GM19025 (cell line): ENCODE measurements around the gene LGR6.

Experiments used
- ATAC-seq: cut with Tn5 transposase; IDR thresholded peaks from one replicate; pipeline ENCODE4 v1.9.1; 2021; ENCODE audit warnings: mild to moderate bottlenecking, low read depth, moderate library complexity; ENCODE audit not compliant: unreplicated experiment

LGR6 gene

DNA sequence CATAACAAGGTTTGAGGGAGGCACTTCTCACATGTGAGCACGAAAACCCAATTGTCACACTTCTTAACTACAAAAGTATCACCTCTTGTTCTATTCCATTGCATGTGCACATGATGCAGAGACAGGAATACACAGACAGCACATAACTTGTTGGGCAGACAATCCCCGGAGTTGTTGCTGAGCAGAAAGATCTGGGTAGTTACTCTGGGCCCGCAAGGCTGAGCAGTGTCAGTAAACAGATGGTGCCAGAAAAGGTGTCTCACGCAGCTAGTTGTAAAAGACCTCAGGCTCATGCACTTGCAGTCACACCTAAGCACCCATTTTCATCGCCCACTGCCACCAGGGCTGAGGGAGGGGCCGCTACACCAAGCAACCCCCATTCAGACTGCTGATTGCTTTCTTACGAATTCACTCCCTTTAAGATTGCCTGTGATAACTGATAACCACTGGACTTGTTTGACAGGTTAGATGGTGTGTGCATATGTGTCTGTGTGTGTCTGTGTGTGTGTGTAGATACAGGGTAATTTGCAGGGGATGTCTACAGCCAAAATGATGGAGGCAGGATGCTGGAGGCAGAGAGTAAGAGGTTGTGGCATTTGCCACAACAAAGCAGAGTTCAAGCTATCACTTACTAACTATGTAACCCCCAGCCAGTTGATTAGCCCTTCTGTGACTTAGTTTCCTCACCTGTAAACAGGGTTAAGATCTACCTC is 4.2 kb downstream of the LGR6 start:
- no peak for ATAC-seq

DNA sequence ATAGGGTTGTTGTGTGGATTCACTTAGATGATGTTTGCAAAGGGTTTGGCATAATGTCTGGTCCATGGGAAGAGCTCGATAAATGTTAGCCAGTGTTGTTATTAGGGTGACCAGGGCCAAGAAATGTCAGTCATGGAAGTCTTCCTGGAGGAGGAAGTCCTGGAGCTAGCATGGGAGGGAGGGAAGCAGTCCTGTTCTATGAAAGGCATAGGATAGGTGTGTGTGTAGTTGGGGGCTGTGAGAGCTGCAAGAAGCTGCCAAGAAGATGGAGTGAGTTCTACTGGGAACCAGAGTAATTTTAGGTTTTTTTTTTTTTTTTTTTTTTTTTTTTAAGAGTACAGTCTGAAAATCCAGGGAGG is 4.7 kb downstream of the LGR6 start:
- no peak for ATAC-seq

DNA sequence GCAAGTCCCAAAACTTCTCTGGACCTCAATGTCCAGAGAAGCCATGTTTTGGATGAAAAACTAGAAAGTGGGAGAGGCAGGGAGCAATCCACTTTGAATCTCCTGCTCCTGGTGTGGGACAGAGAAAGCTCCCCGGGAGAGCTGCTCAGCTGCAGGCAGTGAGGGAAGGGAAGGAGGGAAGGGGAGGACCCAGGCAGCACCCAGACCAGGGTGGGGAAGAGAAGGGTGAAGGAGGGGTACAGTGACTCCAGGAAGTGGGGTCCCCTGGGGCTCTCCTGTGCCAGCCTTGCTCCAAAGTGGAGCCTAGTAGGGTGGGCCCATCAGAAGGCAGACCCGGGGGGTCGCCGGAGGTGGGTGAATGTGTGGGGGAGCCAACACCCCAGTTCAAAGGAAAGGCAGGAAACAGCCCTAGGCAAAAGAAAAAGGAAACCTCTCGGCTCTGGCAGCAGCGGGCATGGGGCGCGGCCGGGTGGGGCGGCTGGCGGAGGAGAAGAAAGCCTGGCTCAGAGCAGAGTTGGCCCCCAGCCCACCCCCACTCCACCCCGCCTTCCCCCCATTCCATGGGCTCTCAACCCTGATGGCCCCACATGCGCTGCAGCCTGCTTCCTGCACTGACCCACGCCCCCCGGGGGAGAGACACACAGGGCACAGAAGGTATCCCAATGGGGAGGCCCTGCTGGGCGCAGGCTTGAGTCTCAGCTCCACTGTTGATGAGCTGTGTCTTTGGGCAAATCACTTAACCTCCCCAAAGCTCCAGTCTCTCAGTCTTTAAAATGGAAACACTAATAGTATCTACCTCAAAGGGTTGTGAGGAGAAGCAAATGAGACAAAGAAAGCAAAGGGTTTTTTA is 5.7 kb downstream of the LGR6 start:
- no peak for ATAC-seq

DNA sequence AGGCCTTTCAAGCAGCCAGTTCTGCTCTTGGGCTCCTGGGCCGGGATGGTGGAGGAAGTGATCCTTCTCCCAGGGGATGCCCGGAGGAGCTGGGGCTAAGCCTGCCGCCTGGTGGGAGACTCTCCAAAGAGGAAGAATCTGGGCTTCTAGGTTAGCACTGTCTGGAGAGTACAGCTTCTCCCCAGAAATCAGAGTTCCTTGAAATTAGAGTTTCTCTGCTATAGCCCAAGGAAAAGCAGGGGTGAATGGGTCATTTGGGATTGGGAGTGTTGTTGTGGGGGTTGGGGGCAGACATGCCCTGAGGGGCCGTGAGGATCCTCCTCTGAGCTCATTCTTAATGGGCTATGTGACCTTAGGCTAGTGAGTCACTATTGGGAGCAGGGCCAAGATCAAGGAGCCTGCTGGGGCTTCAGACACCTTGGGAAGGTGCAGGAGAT is 6.5 kb downstream of the LGR6 start:
- no peak for ATAC-seq

DNA sequence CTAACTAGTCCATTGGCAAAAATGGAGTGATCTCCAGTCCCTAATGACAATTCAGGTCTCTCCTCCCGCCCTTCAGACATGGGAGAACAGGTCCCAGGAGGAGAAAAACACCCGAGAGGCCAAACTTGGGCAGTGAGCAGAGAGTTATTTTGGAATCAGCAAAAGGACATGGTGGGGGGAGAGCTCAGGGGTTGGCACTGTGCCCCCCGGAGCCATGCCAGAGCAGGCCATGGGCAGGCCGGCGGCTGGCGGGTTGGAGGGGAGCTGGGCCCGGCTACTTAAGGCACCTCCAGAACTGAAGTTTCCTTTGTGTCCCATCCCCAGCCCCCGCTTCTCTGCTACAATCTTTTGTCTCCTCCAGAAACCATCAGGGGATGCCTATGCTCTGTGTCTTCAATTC is 7.1 kb downstream of the LGR6 start:
- ATAC-seq = no peak

DNA sequence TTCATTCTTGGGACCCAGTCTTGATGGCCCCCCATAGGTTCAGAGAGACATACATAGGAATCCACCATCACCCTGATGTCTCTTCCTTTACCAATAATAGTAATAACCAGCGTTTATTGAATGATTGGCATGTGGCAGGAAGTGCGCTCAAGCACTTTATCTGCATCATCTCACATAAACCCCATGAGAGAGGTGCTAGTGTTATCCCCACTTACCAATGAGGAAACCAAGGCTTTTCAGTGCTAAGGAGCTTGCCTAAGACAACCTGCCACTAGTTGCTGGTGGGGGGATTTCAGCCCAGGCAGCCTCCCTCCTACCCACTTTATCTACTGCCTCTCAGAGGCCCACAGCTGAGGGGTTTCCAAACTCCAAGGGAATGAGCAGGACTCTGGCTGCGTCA is 7.7 kb downstream of the LGR6 start:
- ATAC-seq = no peak

DNA sequence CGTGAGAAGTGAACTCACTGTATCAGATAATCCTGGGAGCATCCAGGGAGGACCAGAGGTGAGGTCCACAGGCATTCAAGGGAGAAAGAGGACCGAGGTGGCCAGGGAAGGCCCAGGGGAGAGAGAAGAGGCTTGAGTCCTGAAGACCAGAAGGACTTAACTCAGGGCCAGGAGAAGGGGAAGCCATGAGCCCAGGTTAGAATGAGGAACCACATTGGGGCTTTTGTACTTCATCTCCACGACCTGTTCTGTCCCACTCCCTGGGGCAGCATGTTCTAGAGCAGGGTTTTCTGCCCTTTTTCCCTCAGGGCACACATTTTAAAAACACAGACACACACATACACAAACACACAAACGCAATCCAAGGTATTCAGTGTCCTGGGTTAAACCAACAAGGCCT is 8.4 kb downstream of the LGR6 start:
- no peak for ATAC-seq

DNA sequence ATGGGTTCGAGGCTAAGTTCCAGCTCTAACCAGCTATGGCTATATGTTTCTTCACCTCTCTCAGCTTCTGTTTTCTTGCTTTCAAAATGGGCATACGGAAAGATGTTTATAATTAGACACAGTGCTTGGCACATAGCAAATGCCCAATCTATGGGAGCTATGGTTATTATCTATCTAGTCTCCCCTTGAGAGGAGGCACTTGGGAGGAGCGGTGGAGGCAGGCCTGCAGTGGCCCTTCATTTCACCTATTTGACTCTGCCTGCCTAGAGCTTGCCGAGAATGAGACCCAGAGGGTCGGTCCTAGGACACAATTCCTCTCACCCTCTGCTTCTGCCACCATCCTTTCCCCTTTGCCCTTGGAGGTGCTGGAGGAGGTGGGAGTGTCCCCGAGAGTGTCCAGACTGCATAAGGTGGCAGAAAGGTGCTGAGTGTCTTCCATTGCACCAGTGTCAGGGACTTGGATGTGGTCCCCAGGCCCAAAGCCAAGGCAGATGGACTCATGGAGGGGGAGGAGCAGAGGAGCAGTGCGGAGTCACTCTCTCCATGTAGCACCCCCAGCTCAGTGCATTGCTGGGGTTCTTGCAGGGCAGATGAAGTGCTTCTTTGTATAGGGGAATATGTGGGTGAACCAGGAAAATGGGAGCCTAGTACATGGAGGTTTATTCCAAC is 9.0 kb downstream of the LGR6 start:
- ATAC-seq = no peak

DNA sequence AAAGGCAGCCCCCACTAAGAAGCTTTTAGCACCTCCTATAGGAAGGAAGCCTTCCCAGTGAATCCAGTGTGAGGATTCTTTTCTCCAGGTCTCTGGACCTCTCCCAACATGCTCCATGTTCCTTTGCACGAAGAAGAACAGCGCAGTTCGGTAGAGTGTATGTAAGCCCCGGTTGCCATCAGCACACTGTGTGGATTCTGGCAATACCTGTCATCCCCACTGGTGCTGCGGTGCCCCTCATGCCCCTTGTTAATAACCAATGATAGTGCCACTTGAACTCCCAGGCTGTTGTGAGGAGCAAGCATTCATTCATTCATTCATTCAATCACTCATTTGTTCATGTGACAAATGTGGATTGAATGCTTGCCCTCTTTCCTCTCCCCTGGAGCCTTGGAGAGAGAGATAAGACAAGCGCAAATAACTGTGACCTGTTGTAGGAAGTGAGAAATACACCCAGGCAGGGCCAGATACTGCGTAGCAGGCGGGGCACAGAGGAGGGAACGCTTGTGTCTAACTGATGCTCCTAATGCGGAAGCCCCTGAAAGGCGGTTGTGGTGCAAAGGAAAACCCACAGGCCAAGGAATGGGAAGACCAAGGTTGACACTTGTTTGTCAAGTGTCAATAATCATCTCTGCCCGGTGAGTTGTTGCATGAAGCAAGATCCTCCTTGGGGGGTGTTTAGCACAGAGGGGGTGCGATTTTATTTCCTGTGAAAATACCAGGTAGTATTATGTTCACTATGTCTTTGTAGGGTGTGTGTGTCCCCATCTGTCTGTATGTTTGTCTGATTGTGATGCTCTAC is 9.8 kb downstream of the LGR6 start:
- ATAC-seq = no peak

DNA sequence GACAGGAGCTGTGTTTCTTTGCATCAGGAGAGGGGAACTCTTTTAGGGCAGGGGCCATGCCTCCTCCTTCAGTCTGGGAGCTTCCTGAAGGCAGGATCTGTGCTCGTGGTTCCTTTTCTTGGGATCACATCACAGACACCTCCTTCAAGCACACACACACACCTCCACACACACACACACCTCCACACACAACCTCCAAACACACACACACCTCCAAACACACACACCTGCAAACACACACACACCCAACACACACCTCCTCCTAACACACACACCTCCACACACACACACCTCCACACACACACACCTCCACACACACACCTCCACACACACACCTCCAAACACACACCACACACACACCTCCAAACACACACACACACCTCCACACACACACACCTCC is 10.5 kb downstream of the LGR6 start:
- ATAC-seq = no peak

DNA sequence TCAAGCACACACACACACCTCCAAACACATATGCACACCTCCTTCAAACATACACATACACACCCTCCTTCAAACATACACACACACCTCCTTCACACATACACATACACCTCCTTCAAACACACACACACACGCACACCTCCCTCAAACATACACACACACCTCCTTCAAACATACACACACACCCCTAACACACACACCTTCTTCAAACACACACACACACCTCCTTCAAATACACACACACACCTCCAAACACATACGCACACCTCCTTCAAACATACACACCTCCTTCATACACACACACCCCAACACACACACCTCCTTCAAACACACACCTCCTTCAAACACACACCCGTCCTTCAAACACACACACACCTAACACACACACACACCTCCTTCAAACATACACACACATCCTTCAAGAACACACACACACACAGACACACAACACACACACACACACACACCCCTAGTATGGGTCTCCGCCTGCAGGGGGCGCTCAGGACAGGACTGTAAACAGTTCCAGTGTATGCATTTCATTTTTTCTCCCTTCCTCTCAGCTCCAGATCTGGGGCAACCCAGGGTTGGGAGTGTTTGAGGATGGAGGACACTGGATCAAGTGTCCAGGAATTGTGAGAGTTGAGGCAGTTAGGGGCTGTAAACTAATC is 12.1 kb downstream of the LGR6 start:
- no peak for ATAC-seq

DNA sequence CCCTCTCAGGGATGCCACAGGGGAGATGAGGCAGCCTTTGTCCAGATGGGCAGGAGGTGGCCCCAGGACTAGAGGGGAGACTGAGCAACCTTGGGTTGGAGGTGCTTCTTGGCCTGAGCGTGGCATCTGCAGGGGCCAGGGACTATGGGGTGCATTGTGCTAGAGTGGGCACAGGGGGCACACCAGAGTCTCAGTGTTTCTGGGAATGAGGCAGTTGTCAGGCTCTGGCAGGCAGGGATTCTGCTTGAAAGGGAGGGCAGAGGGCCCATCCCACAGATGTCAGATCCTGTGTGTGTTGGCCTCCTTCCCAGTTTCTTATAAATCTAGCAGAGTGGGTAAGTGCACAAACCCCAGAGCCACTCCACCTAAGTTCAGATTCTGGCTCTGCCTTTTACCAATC is 13.7 kb downstream of the LGR6 start:
- no peak for ATAC-seq

DNA sequence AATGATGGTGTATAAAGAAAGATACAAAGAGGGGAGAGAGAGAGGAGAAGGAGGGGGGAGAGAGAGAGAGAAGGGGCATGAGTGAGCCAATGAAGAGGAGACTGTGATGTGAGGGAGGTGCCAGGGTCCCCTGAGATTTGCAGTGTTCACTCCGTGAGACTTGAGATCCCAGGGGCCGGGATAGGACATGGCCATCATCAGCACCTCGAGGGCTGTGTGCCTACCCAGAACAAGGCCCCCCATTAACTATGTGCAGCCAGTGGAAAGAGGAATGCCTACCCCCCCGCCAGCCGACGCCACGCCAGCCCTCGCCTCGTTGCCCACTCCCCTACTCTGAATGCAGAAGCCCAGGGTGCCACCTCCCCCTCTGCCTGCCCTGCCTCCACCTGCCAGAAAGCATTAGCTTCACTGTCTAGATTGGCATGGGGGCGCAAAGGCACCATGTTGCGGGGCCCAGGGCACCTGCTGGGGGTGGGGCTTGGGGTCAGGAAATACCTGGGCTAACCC is 14.8 kb downstream of the LGR6 start:
- ATAC-seq = no peak

DNA sequence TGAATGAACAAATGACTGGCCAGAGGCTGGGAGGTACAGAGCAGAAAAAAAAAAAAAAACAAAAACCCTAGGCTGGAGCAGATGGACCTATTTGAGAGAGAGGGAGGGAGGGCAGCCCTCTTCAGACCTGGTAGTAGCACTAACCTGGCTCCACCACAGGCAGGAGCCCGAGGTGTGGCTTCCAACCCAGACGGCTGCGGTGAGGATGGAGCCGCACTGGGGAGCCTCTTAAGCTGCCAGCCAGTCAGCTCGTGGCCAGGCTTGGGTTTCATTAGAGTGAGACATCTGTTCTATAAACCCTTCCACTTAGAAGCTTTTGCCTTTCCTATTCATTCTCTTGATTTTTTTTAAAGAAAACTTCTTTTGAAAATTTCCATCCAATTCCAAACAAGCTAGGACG is 16.8 kb downstream of the LGR6 start:
- ATAC-seq = no peak

DNA sequence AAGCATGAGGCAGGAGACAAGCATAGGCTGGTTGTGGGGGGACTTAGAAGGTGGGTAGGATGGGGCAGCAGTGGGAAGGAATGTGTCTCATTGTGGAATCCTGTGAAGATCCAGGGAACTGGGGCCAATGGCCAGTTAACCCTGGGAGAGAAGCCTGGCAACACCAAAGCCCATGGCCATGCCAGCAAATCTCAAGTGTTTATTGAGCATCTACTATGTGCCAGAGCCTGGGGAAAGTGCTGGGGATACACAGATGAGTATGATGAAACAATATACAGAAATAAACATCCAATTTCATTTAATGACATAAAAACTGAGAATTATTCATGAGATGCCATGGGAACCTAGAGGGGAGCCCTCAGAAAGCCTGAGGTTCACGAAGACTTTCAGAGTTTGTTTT is 17.4 kb downstream of the LGR6 start:
- no peak for ATAC-seq

DNA sequence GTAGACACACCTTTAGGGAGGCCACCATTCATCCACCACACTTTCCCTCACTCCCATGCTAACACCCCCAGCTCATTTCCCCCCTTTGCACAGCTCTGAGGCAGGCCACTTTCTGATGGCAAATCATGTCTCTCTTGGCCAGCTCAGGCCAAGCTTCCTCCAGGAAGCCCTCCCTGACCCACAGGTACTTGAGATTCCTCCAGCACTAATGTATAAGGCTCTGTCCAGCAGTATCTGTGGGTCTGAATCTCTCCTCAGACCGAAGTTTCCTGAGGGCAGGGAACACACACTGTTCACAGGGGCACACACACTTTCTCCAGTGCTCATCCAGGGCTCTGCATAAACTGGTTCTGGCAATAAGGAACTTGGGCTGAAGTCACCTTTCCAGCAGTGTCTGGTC is 19.2 kb downstream of the LGR6 start:
- ATAC-seq = no peak

DNA sequence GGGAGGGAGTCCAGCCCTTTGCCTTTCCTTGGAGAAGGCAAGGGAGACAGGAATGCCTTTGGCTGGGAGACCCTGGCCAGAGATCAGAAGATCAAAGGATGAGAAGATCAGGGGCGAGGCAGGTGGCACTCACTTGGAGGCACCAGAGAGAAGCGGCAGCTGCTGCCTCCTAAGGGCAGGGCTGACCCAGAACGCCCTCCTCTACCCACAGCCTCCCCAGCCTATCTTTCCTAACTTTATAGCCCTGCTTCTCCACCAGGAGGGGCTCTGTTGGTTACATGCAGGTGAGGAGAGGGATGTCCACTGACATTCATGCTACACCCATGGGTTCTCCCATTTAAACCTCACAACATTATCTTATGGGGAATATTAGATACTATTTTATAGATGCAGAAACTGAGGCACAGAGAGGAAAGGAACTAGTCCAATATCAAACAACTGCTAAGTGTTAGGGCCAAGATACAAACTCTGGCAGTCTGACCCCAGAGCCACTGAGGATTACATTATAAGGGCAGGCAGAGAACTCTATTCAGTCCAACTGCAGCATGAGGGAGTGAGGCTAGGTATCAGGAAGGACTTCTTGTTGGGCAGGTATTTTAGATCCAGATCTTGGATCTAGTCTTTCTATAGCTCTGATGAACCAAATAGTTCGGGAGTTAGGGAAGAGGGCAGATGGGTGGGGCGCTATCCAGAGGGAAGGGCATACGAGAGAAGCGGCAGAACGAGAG is 19.9 kb downstream of the LGR6 start:
- ATAC-seq = no peak

DNA sequence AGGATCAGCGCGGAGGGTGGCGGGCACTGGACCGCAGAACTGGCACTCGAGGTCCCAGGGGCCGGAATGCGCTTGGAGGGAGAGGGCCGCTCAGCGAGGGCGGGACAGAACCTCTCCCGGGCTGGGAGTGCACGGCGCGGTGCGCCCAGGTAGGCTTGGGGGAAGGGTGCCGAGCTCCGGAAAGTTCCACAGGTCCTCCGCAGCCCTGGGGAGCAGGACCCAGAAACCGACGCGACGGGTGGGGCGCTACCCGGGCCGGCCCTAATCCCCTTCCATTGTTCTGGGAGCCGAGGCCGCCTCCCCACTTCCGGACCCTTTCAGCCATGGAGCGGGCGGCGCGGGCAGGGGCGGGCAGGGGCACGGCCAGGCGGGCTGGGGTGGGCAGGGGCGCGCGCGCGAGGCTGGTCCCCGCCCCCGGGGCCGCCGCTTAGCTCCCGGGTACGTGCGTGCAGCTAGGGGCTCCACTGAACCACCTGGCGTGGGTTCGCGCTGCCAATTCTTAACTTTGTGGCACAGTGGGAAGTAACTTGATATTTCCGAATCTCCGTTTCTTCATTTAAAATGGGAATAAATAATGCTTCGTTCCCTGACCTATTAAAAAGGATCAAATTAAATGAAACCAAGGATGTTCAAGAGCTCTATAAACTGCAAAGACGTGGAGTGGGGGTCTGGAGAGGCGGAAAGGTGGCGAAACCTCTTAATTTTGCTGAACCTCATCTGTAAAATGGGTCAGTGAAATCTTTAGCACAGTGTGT is 20.7 kb downstream of the LGR6 start:
- ATAC-seq = no peak
